Measurements from ENCODE around the gene EIF3D. TPM values are rescaled to one million over a fixed set of nuclear protein-coding genes. Genes with fewer than 3 reads are reported as not detected.

Gene EIF3D
- total RNA-seq, 1 experiment from 2014 or later, result 306 TPM

DNA sequence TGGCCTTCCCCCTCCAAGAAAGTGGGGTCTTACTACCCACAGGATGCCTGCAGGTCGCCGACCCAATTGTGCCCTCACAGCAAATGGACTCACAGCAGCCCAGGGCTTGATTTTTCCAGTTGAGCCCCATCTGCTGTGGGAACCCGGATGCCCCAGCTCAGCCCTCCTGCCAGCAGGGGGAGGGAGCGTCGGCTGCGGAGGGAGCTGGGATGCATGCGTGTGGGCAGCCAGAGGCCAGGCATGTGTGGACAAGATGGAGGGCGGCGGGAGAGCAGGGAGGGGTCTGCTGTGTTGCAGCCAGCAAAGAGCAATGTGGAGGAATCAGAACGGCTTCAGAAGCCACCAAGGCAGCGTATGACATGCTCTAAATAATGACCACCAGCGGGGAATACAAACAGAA lies 41.0 kb upstream of the EIF3D start (continued):
- TF ChIP-seq POLR2AphosphoS5 (IDR thresholded peaks at IDR 0.05; ENCODE audit: low read depth, low read length) (0 out of 2 replicates have a peak, but pooled peaks have one; percentile 17), FOSL1 (IDR thresholded peaks at IDR 0.05; ENCODE audit: low read depth) (no peak)

DNA sequence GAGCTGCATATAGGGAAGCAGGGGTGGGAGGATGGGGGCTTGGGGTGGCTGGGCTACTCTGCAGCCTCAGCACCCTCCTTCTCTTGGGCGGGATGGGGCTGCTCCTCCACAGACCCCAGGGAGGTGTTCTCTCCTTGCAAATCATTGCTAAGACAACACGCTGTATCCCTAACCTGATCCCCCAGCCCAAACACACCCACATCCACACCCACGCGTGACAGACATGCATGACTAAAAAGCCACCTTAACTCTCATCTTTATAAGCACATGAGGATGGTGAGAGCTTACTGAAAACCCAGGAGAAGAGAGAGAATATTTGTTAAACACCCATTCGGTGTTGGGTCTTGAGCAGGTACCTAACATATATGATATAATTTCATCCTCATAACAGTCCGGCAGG lies 39.9 kb upstream of the EIF3D start:
- Histone ChIP-seq H3K27ac (ENCODE audit: low read depth, low read length) (no peak overlapping the region), H3K79me2 (ENCODE audit: insufficient read depth, low read length) (no peaks in the 10 kb centered on the region), H3K36me3 (ENCODE audit: control insufficient read depth in 1 of 2, insufficient read depth in 2 of 2, low read length in 2 of 2) (no peaks in the 10 kb centered on the region), H2AFZ (ENCODE audit: low read depth, low read length, poor library complexity, severe bottlenecking) (no peak overlapping the region), H3K9ac (ENCODE audit: low read length) (no peak overlapping the region), H3K4me3 (replicated peaks in 1 of 2; ENCODE audit: low read depth in 1 of 2, low read length in 2 of 2) (no peak overlapping the region), H3K27me3 (ENCODE audit: insufficient read depth, low read length) (no peaks in the 10 kb centered on the region), H3K9me2 (ENCODE audit: insufficient read depth) (no peaks in the 10 kb centered on the region), H4K20me1 (ENCODE audit: insufficient read depth) (no peaks in the 10 kb centered on the region), H3K4me2 (ENCODE audit: low read length) (no peak overlapping the region), H3K4me1 (ENCODE audit: control insufficient read depth in 1 of 2, insufficient read depth in 2 of 2, low read length in 2 of 2) (peaks cover 5 to 22% of the 10 kb centered on the region in 2 experiments; a peak in 3 of 4 replicates), H3K9me3 (ENCODE audit: control insufficient read depth in 1 of 2, insufficient read depth in 1 of 2, low read depth in 1 of 2, low read length in 2 of 2) (no peaks in the 10 kb centered on the region)
- RAD21 ChIA-PET (ENCODE audit: low non-redundant PET in 1 of 2, low total read pairs in 2 of 2, uncharacterized antibody in 2 of 2, unreplicated experiment in 2 of 2), result no interaction called here
- intact Hi-C loops (cut with micrococcal nuclease), result no loop called here
- TF ChIP-seq JUND (IDR thresholded peaks at IDR 0.05), result no peak
- TF ChIP-seq ELF1 (IDR thresholded peaks at IDR 0.05; ENCODE audit: borderline replicate concordance, low read depth), result no peak
- no peak for TF ChIP-seq SP1 (IDR thresholded peaks at IDR 0.05; ENCODE audit: low read depth)
- TF ChIP-seq TCF7L2 (IDR thresholded peaks at IDR 0.05; ENCODE audit: borderline replicate concordance, extremely low read depth, insufficient read depth, insufficient read length), result no peak
- TF ChIP-seq SRF (IDR thresholded peaks at IDR 0.05; ENCODE audit: low read depth), result no peak
- no peak for TF ChIP-seq ZNF274 (IDR thresholded peaks at IDR 0.05; ENCODE audit: low read depth, low read length)
- no peak for TF ChIP-seq CEBPB (IDR thresholded peaks at IDR 0.05; ENCODE audit: low read depth)
- TF ChIP-seq, protein P1, sequence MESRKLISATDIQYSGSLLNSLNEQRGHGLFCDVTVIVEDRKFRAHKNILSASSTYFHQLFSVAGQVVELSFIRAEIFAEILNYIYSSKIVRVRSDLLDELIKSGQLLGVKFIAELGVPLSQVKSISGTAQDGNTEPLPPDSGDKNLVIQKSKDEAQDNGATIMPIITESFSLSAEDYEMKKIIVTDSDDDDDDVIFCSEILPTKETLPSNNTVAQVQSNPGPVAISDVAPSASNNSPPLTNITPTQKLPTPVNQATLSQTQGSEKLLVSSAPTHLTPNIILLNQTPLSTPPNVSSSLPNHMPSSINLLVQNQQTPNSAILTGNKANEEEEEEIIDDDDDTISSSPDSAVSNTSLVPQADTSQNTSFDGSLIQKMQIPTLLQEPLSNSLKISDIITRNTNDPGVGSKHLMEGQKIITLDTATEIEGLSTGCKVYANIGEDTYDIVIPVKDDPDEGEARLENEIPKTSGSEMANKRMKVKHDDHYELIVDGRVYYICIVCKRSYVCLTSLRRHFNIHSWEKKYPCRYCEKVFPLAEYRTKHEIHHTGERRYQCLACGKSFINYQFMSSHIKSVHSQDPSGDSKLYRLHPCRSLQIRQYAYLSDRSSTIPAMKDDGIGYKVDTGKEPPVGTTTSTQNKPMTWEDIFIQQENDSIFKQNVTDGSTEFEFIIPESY (IDR thresholded peaks at IDR 0.05; ENCODE audit: extremely low read depth, insufficient replicate concordance, low read length), result no peak
- no peak for TF ChIP-seq YY1 (IDR thresholded peaks at IDR 0.05; ENCODE audit: extremely low read depth, insufficient replicate concordance, low read depth, low read length)
- POLR2A ChIA-PET, result no interaction called here
- BruUV-seq (replicated peaks), result no TSS peak
- ATAC-seq, result no peak
- DNase-seq (ENCODE audit: low read depth, low spot score), result no peak
- CTCF ChIA-PET, result no interaction called here

All from HCT116 (cell line).